Fibroblast of lung (primary cell): Measurements from ENCODE around the gene TBATA. TPM values are rescaled to one million over a fixed set of nuclear protein-coding genes. Genes with fewer than 3 reads are reported as not detected.

Experiments
- DNase-seq, 2 donors: peaks; one replicate each; pipeline versions ENCODE4 v3.0.0 to v3.0.0-alpha.2; 2010; ENCODE audit warnings: low read depth in 2 of 2
- H2AFZ ChIP-seq: 2 replicates; pipeline ENCODE4 v1.5.1; 2012; ENCODE audit warnings: low read length, control low read depth, inconsistent platforms
- H3K27ac ChIP-seq: 2 replicates; pipeline ENCODE4 v1.5.1; 2011; ENCODE audit warnings: low read length, control low read depth; ENCODE audit not compliant: insufficient read depth
- H3K27me3 ChIP-seq: 2 replicates; pipeline ENCODE4 v1.5.1; 2011; ENCODE audit warnings: mild to moderate bottlenecking, low read length; ENCODE audit not compliant: control insufficient read depth, insufficient read depth
- H3K36me3 ChIP-seq: 2 replicates; pipeline ENCODE4 v1.5.1; 2011; ENCODE audit warnings: low read length; ENCODE audit not compliant: control insufficient read depth, insufficient read depth
- H3K4me1 ChIP-seq: 2 replicates; pipeline ENCODE4 v1.5.1; 2011; ENCODE audit warnings: low read length; ENCODE audit not compliant: control insufficient read depth, insufficient read depth; ENCODE audit errors: extremely low read depth
- H3K4me2 ChIP-seq: 2 replicates; pipeline ENCODE4 v1.5.1; 2011; ENCODE audit warnings: low read length, control low read depth; ENCODE audit not compliant: insufficient read depth; ENCODE audit errors: extremely low read depth
- H3K4me3 ChIP-seq, 4 experiments: fragments of 200-600 bp in 1 of 4; sonication (generic) in 1 of 4; replicated peaks in 1 of 4; 2 replicates each; pipeline ENCODE4 v1.5.1; 2011 to 2016; ENCODE audit warnings: low read length in 4 of 4, low read depth in 3 of 4, mild to moderate bottlenecking in 3 of 4, control low read depth in 2 of 4, inconsistent platforms in 1 of 4, mixed read lengths in 1 of 4; ENCODE audit not compliant: insufficient read depth in 1 of 4; ENCODE audit errors: control extremely low read depth in 1 of 4
- H3K79me2 ChIP-seq: 2 replicates; pipeline ENCODE4 v1.5.1; 2012; ENCODE audit warnings: mild to moderate bottlenecking, low read length, inconsistent platforms; ENCODE audit not compliant: control insufficient read depth, insufficient read depth
- H3K9ac ChIP-seq: 2 replicates; pipeline ENCODE4 v1.5.1; 2011; ENCODE audit warnings: mild to moderate bottlenecking, low read length, control low read depth; ENCODE audit not compliant: insufficient read depth
- H3K9me3 ChIP-seq: 2 replicates; pipeline ENCODE4 v1.5.1; 2012; ENCODE audit warnings: low read depth, low read length; ENCODE audit not compliant: control insufficient read depth, insufficient read depth
- H4K20me1 ChIP-seq: 2 replicates; pipeline ENCODE4 v1.5.1; 2011; ENCODE audit warnings: low read length; ENCODE audit not compliant: control insufficient read depth, insufficient read depth; ENCODE audit errors: extremely low read depth
- EZH2 ChIP-seq: IDR thresholded peaks from 2 replicates; pipeline ENCODE4 v1.5.1; 2012; ENCODE audit warnings: low read length, control low read depth, mild to moderate bottlenecking; ENCODE audit errors: missing control alignments
- polyA plus RNA-seq, 2 donors: library from polyadenylated mRNA; depleted of rRNA in 1 of 2; stranded (reverse) in 1 of 2; unstranded in 1 of 2; fragments of >200 nt; gene quantifications; 2 replicates each; pipeline ENCODE4 v1.2.1, GENCODE V29; 2011 to 2012; ENCODE audit warnings: missing spikeins in 1 of 2
- total RNA-seq: library from RNA; depleted of rRNA; stranded (reverse); fragments of >200 nt; gene quantifications from 2 replicates; pipeline ENCODE4 v1.2.1, GENCODE V29; 2014
- TF ChIP-seq, protein P1 (sequence below), 2 donors: IDR thresholded peaks in 1 of 2; conservative IDR thresholded peaks in 1 of 2; 1 replicate in 1 of 2; 2 replicates in 1 of 2; pipeline ENCODE4 v1.5.1; 2011 to 2012; ENCODE audit warnings: low read length in 2 of 2, control low read depth in 1 of 2, inconsistent platforms in 1 of 2, low read depth in 1 of 2, mild to moderate bottlenecking in 1 of 2

TBATA gene
- total and polyA plus RNA-seq, 2 donors (not counting 1 experiment from before 2014, with no cell fraction given) = not detected

- Histone ChIP-seq H3K9ac (no peak overlapping the region), H2AFZ (no peak overlapping the region), H3K36me3 (no peaks in the 10 kb centered on the region), H3K27me3 (no peaks in the 10 kb centered on the region), H3K4me3 (no peak overlapping the region), H3K79me2 (no peaks in the 10 kb centered on the region), H3K9me3 (no peaks in the 10 kb centered on the region), H3K27ac (no peak overlapping the region), H3K4me2 (no peak overlapping the region), H4K20me1 (no peaks in the 10 kb centered on the region), H3K4me1 (peaks cover 2% of the 10 kb centered on the region)
- no peak for TF ChIP-seq EZH2
- TF ChIP-seq, protein P1, sequence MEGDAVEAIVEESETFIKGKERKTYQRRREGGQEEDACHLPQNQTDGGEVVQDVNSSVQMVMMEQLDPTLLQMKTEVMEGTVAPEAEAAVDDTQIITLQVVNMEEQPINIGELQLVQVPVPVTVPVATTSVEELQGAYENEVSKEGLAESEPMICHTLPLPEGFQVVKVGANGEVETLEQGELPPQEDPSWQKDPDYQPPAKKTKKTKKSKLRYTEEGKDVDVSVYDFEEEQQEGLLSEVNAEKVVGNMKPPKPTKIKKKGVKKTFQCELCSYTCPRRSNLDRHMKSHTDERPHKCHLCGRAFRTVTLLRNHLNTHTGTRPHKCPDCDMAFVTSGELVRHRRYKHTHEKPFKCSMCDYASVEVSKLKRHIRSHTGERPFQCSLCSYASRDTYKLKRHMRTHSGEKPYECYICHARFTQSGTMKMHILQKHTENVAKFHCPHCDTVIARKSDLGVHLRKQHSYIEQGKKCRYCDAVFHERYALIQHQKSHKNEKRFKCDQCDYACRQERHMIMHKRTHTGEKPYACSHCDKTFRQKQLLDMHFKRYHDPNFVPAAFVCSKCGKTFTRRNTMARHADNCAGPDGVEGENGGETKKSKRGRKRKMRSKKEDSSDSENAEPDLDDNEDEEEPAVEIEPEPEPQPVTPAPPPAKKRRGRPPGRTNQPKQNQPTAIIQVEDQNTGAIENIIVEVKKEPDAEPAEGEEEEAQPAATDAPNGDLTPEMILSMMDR (conservative IDR thresholded peaks at IDR 0.05 in 1 of 2, IDR thresholded peaks at IDR 0.05 in 1 of 2; ENCODE audit: low read depth in 1 of 2, low read length in 2 of 2) = no peak
- no peak for DNase-seq
Measured at GRCh38 chr10:70759781-70760180, 25.4 kb downstream of the TBATA start.

- Histone ChIP-seq H3K4me3 (no peak overlapping the region), H3K27ac (no peak overlapping the region), H3K36me3 (no peaks in the 10 kb centered on the region), H3K4me2 (no peak overlapping the region), H3K27me3 (no peaks in the 10 kb centered on the region), H3K9me3 (no peaks in the 10 kb centered on the region), H3K9ac (no peak overlapping the region), H4K20me1 (no peaks in the 10 kb centered on the region), H3K4me1 (peaks cover 2% of the 10 kb centered on the region), H2AFZ (no peak overlapping the region), H3K79me2 (no peaks in the 10 kb centered on the region)
- DNase-seq = peak; percentile 61 to 78
- TF ChIP-seq, protein P1 (conservative IDR thresholded peaks at IDR 0.05 in 1 of 2, IDR thresholded peaks at IDR 0.05 in 1 of 2; ENCODE audit: low read depth in 1 of 2, low read length in 2 of 2) = peak; percentile 81 to 84
- TF ChIP-seq EZH2 = no peak
Measured at GRCh38 chr10:70758757-70759514, 26.2 kb downstream of the TBATA start.

DNA sequence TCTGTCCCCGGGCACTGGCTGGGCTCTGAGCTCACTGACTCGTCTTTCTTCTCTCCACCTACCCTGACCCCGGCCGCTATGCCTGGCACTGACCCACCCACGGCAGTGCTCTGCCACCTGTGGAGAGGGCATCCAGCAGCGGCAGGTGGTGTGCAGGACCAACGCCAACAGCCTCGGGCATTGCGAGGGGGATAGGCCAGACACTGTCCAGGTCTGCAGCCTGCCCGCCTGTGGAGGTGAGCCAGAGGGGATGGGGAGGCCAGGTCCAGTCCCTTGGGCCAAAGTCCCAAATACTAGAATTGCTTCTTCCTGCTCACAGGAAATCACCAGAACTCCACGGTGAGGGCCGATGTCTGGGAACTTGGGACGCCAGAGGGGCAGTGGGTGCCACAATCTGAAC is 27.3 kb downstream of the TBATA start:
- Histone ChIP-seq H3K79me2 (no peaks in the 10 kb centered on the region), H3K4me3 (no peak overlapping the region), H3K27ac (no peak overlapping the region), H2AFZ (no peak overlapping the region), H3K36me3 (no peaks in the 10 kb centered on the region), H3K9me3 (no peaks in the 10 kb centered on the region), H3K27me3 (no peaks in the 10 kb centered on the region), H3K4me1 (peaks cover 2% of the 10 kb centered on the region), H3K4me2 (no peak overlapping the region), H4K20me1 (no peaks in the 10 kb centered on the region), H3K9ac (no peak overlapping the region)
- no peak for DNase-seq
- TF ChIP-seq EZH2 = no peak
- TF ChIP-seq, protein P1 (conservative IDR thresholded peaks at IDR 0.05 in 1 of 2, IDR thresholded peaks at IDR 0.05 in 1 of 2; ENCODE audit: low read depth in 1 of 2, low read length in 2 of 2) = no peak
